ENCODE results near the gene CPEB3.

Gene CPEB3

DNA sequence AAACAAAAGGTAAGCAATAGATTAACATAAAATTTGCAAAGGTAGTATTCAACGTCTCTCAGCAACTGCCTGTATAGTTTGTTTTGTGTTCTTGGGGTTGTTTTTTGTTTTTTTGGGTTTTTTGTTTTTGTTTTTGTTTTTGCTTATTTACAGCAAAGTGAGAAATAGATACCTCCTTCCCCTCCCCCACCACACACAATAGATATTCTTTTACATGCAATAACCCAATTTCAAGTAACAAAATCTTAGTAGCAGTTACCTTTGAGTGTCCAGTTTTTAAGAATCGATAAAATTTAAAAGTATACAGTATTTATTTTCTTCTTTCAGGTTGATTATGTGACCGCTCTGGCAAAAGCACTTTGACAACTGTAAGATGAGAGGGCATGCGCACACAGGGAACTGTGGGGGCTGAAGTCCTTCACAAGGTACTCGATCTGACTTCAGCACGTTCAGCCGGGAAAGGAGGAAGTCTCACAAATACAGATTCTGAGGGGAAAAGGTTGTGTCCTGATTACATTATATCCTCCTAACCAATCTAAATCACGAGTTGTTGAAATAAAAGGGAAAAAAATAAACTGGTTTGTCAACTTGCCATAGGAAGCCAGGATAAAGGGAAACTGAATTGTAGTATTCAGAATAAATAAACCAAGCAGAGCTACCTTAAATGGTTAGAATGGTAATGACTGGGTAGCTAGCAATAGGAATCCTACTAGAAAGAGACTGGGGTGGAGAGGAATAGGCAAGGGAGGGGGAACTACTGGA, 47.8 kb downstream of the CPEB3 start:
- no peaks in the 10 kb centered on the region for H3K9me3 Mint-ChIP-seq
- no peaks in the 10 kb centered on the region for H3K27me3 Mint-ChIP-seq
- peak overlapping the region; percentile 63 to 73 for H3K4me3 Mint-ChIP-seq
- H3K4me1 Mint-ChIP-seq (ENCODE audit: low read depth in 2 of 2): peaks cover 20 to 30% of the 10 kb centered on the region in 2 donors
- ATAC-seq (replicated peaks): peak; percentile 39
- peak overlapping the region in 1 of 2 donors; percentile 72 for H3K27ac Mint-ChIP-seq
- peaks cover 3% of the 10 kb centered on the region for H3K36me3 Mint-ChIP-seq (ENCODE audit: insufficient read depth)
- peak in 2 of 3 experiments; percentile 3 to 6 for DNase-seq

DNA sequence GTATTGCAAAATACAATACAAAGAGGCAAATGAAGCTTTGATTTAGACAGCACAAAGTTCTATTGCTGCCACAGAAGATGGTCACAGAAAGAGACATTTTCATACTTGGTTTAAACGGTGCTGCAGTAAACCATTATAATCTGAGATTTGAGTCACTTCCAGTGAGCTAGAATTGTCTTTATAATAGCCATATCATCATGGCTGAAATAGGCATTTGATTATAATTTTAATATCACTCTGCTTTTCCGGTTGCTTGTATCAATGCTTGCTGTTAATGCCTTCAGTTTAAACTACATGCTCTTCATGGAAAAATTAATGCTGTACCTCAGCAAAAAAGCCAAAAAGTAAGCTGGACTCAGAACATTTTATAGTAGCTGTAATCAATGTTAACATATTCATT, 48.5 kb downstream of the CPEB3 start:
- Mint-ChIP-seq H3K4me3 (peak overlapping the region in 1 of 2 donors; percentile 63), H3K27ac (peak overlapping the region in 1 of 2 donors; percentile 33), H3K36me3 (ENCODE audit: insufficient read depth) (peaks cover 3% of the 10 kb centered on the region), H3K9me3 (no peaks in the 10 kb centered on the region), H3K27me3 (no peaks in the 10 kb centered on the region), H3K4me1 (ENCODE audit: low read depth in 2 of 2) (peaks cover 25 to 34% of the 10 kb centered on the region in 2 donors)
- ATAC-seq (replicated peaks) (no peak), DNase-seq (no peak)

DNA sequence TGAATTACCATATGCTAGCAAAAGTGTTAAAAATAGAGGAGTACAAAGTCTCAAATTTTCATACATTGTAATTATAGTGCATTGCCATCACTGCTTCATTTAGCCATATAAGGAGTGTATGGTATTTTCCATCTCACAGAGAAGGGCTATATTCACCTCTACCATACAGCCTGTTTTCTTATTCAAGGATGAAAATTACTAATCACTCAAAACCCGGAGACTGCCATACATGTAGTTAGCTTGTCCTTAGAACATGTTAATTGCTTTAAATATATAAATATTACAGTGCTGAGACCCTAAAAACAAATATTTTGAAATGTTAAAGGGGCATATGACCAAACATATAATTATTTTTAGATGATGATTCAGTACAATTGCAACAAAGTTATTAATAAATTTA, 49.4 kb downstream of the CPEB3 start:
- ATAC-seq (replicated peaks) (no peak), DNase-seq (no peak)
- Mint-ChIP-seq H3K9me3 (no peaks in the 10 kb centered on the region), H3K27ac (peak overlapping the region in 1 of 2 donors; percentile 79), H3K36me3 (ENCODE audit: insufficient read depth) (peaks cover 3% of the 10 kb centered on the region), H3K4me1 (ENCODE audit: low read depth in 2 of 2) (peaks cover 29 to 39% of the 10 kb centered on the region in 2 donors), H3K27me3 (no peaks in the 10 kb centered on the region), H3K4me3 (peak overlapping the region; percentile 80 to 94)

DNA sequence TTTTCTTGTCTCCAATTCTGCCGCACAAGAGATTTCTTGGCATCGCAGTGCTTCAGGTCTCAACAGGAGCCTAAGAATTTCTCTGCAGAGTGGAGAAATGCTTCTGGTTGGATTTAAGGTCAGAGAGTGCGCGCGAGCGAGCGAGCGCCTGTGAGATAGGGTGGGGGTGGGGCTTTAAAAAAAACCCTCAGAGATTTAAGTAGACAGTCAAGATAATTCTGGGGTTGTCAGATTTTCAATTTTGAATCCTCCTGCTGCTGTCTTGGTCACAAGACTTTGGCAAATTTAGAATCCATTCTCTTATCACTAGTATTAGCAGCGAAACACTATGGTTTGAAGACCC, 49.7 kb downstream of the CPEB3 start:
- Mint-ChIP-seq H3K27ac (peak overlapping the region; percentile 64 to 79), H3K9me3 (no peaks in the 10 kb centered on the region), H3K4me1 (ENCODE audit: low read depth in 2 of 2) (peaks cover 29 to 39% of the 10 kb centered on the region in 2 donors), H3K4me3 (peak overlapping the region; percentile 80 to 94), H3K27me3 (no peaks in the 10 kb centered on the region), H3K36me3 (ENCODE audit: insufficient read depth) (peaks cover 3% of the 10 kb centered on the region)
- ATAC-seq (replicated peaks) (no peak), DNase-seq (no peak)

DNA sequence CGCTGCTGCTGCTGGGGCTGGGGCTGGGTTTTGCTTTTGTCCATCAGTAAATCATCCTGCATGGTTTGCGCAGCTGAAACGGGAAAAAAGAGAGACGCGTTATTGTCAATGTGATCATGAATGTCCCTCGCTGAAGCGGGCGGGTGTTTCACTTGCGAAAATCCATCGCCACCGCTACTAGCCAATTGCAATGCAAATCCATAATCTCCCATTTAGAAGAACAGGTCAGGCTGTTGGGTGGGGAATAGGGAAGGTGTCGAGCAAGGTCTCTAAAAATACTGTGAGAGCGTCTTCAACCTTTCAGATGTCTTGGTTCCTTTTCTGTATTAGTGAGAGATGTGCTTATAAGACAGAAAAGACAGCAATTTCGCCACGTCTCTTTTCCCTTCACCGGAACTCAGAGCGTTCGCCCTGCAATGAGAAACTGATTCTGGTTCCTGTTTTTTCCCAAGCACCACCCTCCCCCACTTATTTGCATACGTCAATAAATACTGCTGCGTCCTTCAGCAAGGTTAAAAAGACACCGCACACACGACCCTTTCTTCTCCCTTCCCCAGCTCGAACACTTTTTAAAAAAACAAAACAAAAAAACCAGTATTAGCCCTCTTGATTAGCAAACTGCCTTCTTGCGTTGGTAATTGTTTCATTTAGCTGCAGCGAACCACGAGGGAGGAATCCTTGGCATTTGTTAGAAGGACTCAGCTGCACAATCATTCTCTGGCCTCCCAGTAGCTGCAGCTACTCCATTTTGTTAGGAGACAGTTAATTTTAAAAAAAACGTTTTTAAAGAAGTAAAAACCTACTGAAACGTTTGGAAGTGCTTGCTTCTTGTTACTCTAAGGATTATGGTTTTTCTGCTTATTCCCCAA, 50.4 kb downstream of the CPEB3 start:
- Mint-ChIP-seq H3K4me3 (peak overlapping the region; percentile 80 to 94), H3K27ac (peak overlapping the region; percentile 64 to 79), H3K9me3 (no peaks in the 10 kb centered on the region), H3K27me3 (no peaks in the 10 kb centered on the region), H3K4me1 (ENCODE audit: low read depth in 2 of 2) (peaks cover 29 to 39% of the 10 kb centered on the region in 2 donors), H3K36me3 (ENCODE audit: insufficient read depth) (peaks cover 3% of the 10 kb centered on the region)
- ATAC-seq (replicated peaks) (peak; percentile 44), DNase-seq (peak in 2 of 3 experiments; percentile 11 to 25)

DNA sequence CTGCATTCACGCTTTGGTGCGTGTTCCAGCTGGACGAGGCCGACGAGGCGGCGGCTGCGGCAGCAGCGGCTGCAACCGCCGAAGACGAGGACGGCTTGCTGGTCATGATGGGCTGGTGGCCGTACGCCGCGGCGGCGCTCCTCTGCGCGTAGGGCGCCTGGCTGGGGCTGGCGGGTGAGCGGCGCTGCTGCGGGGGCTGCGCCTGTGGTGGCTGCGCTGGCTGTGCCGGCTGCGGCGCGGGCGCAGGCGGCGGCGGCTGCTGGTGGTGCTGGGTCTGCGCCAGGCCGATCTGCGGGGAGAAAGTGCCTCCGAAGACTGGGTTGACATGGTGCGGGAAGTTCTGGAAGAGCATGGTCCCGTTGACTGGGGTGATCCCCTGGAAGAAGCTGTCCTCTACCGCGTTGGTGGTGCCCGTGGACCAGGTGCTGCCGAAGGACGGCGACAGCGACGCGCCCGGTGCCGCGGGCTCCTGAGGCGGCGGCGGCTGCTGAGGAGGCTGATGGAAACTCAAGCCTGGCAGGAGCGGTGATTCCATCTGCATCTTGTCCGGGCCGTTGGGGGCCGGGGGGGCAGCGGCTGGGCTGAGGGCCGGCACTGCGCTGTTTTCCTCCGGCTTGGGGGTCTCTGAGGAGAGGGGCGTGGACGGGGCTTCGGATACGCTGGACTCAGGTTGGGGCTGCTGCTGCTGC, 51.1 kb downstream of the CPEB3 start:
- peak; percentile 74 for ATAC-seq (replicated peaks)
- H3K4me3 Mint-ChIP-seq: peak overlapping the region; percentile 80 to 94
- H3K27me3 Mint-ChIP-seq: no peaks in the 10 kb centered on the region
- H3K36me3 Mint-ChIP-seq (ENCODE audit: insufficient read depth): peaks cover 3% of the 10 kb centered on the region
- peaks cover 29 to 39% of the 10 kb centered on the region in 2 donors for H3K4me1 Mint-ChIP-seq (ENCODE audit: low read depth in 2 of 2)
- peak; percentile 29 to 33 (median 30) for DNase-seq
- no peaks in the 10 kb centered on the region for H3K9me3 Mint-ChIP-seq
- peak overlapping the region; percentile 64 to 79 for H3K27ac Mint-ChIP-seq

DNA sequence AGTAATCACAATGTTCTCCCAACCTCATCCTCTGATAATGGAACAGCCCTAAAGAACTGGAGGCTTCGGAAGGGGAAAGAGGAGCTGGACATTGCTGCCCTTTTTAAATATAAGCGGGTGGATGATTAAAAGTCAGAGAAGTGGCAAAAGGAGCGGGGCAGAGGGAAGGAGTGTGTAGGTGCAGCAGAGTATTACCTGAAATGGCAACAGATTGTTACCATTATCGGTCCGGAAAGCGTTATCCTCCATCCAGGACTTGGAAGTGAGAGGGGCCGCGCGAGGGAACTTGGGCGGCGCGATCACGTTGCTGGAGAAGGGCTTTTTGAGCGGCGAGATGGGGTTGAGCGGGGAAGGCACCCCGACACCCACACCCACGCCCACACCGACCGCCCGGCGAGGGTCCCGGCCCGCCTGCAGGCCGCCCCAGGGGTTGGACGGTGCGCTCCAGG, 51.7 kb downstream of the CPEB3 start:
- H3K36me3 Mint-ChIP-seq (ENCODE audit: insufficient read depth): peaks cover 3% of the 10 kb centered on the region
- ATAC-seq (replicated peaks) (no peak), DNase-seq (no peak)
- H3K27me3 Mint-ChIP-seq: no peaks in the 10 kb centered on the region
- peak overlapping the region; percentile 80 to 94 for H3K4me3 Mint-ChIP-seq
- peak overlapping the region; percentile 83 to 86 for H3K27ac Mint-ChIP-seq
- H3K4me1 Mint-ChIP-seq (ENCODE audit: low read depth in 2 of 2): peaks cover 29 to 39% of the 10 kb centered on the region in 2 donors
- no peaks in the 10 kb centered on the region for H3K9me3 Mint-ChIP-seq

DNA sequence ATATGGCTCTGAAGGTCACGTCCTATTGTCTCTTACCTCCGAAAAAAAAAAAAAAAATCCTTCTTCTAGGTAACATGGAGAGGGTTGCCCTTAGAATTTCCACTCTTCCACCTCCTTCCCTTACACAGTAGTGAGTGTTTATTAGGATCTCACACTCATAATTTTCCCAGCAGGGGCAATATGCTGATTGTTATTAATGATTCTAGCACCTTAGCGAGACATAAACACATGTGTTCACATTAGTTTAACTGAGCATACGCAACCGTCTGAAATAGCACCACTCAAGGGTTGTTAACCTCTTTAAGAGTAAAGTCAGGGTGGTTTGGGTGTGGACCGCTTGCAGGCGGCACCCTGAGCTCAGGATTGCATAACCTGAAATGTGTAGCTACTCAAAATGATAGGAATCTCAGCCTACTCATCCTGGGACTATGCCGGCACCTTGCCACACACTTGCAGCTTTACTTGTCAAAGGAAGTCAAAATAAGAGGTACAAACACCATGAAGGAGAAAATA, 52.2 kb downstream of the CPEB3 start:
- ATAC-seq (replicated peaks) (no peak), DNase-seq (no peak)
- Mint-ChIP-seq H3K36me3 (ENCODE audit: insufficient read depth) (peaks cover 3% of the 10 kb centered on the region), H3K4me1 (ENCODE audit: low read depth in 2 of 2) (peaks cover 29 to 39% of the 10 kb centered on the region in 2 donors), H3K27ac (peak overlapping the region; percentile 83 to 86), H3K9me3 (no peaks in the 10 kb centered on the region), H3K4me3 (peak overlapping the region; percentile 80 to 94), H3K27me3 (no peaks in the 10 kb centered on the region)

DNA sequence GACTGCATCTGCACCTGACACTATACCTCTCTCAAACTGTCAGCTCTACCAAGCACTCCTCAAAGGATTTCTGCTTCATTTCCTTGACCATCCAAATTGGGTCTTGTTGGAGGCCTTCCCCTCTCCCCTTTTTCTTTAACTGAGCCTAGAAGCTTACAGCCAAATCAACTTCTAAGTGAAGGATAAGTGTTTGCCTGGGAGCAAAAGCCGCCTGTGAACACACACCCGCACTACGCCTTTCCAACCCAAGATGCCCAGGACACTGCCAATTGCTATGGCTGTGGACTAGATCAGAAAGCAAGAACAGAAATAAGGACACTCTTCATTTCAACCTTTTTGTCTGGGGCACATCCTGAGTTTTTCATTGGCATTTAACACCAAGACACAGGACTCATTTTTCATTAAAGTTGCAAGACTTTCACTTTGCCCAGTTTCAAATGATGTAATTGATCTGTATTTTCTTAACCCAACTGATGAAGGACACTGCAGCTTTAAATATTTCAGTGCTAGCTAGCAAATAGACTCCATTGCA, 52.8 kb downstream of the CPEB3 start:
- DNase-seq: no peak
- H3K9me3 Mint-ChIP-seq: no peaks in the 10 kb centered on the region
- no peak for ATAC-seq (replicated peaks)
- no peak overlapping the region for H3K27ac Mint-ChIP-seq
- no peaks in the 10 kb centered on the region for H3K27me3 Mint-ChIP-seq
- no peak overlapping the region for H3K4me3 Mint-ChIP-seq
- H3K36me3 Mint-ChIP-seq (ENCODE audit: insufficient read depth): peaks cover 3% of the 10 kb centered on the region
- H3K4me1 Mint-ChIP-seq (ENCODE audit: low read depth in 2 of 2): peaks cover 25 to 34% of the 10 kb centered on the region in 2 donors

DNA sequence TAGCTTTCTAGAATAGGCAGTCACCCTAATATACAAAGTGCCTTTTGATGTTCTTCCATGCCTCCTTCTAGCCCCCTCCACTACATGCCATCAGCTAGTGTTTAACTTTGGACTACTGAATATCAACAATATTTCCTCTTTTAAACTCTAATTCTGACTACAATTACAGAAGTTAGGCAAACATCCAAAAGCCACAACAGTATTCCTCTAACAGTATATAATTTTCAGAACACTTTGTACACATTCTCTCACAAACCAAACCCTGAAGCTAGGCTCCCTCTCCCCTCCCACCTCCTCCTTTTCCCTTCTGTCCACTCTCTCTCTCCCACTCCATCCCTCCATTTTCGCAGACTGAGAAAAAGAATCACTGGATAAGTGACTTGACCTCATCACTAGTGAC, 59.7 kb downstream of the CPEB3 start:
- no peaks in the 10 kb centered on the region for H3K4me1 Mint-ChIP-seq (ENCODE audit: low read depth in 2 of 2)
- H3K36me3 Mint-ChIP-seq (ENCODE audit: insufficient read depth): peaks cover 4% of the 10 kb centered on the region
- ATAC-seq (replicated peaks): no peak
- H3K9me3 Mint-ChIP-seq: no peaks in the 10 kb centered on the region
- no peak overlapping the region for H3K4me3 Mint-ChIP-seq
- no peak for DNase-seq
- no peaks in the 10 kb centered on the region for H3K27me3 Mint-ChIP-seq
- H3K27ac Mint-ChIP-seq: no peak overlapping the region

DNA sequence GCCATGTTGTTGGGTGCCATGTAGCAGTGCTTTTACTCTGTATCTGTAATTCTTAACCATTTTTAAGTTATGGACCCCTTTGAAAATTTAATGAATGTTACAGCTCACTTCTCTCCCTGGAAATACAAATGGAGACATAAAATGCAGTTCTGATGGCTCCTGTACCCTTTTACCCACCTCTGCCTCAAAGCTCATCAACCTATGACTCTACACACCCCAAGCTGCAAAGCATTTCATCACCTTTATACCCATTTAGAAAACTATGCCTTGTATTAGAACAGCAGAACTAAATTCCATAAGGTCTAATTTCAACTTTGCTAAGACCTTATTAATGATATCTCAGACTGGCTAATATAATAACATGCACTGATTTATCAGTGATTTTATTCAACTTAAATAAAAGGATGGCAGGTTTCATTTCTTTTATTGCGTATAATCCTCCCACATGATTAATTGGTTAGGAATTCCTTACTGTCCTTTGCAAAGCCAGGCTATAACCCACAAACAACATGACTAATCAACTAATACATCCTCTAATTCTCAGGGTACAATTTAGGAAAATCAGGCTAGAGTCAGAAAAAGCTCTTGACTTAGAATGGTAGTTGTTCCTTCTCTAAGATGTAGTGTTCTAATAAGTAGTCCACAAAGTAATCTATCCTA, 68.1 kb downstream of the CPEB3 start:
- no peak for ATAC-seq (replicated peaks)
- Mint-ChIP-seq H3K27ac (no peak overlapping the region), H3K4me1 (ENCODE audit: low read depth in 2 of 2) (peaks cover 1 to 3% of the 10 kb centered on the region in 2 donors), H3K4me3 (no peak overlapping the region), H3K9me3 (no peaks in the 10 kb centered on the region), H3K36me3 (ENCODE audit: insufficient read depth) (peaks cover 4% of the 10 kb centered on the region), H3K27me3 (no peaks in the 10 kb centered on the region)
- no peak for DNase-seq

DNA sequence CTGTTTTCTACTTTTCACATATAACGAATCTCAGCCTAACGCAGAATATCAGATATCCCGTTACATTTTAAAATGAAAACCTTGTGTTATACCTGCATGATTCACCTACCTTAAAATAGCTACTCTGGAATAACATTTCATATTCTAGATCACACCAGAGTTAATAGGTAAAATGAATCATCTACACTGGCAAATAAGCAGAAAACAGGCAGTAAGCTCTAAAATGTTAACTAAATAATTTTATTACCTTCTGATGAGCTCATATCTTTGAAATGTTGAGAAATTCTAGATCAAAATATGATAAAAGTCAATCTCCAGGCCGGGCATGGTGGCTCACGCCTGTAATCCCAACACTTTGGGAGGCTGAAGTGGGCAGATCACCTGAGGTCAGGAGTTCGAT, 71.3 kb downstream of the CPEB3 start:
- no peak for ATAC-seq (replicated peaks)
- Mint-ChIP-seq H3K4me3 (no peak overlapping the region), H3K9me3 (no peaks in the 10 kb centered on the region), H3K27ac (no peak overlapping the region), H3K27me3 (no peaks in the 10 kb centered on the region), H3K4me1 (ENCODE audit: low read depth in 2 of 2) (peaks cover 1 to 3% of the 10 kb centered on the region in 2 donors), H3K36me3 (ENCODE audit: insufficient read depth) (peaks cover 4% of the 10 kb centered on the region)
- DNase-seq: no peak
